Endothelial cell of umbilical vein (primary cell): ENCODE measurements around the gene FNIP2. TPM values are rescaled to one million over a fixed set of nuclear protein-coding genes. Genes with fewer than 3 reads are reported as not detected.

Experiments used
- BruUV-seq: library from RNA; stranded (reverse); fragments of 400-500 nt; replicated peaks from 2 replicates; lab custom pipeline; 2021; lab: Mats Ljungman, UMichigan
- CTCF ChIA-PET: fragments of 300-600, 350-600 bp; sonication (Branson Sonifier 250); formaldehyde crosslinking; loops from one replicate; lab custom pipeline; 2021; ENCODE audit warnings: antibody characterized with exemption, inconsistent platforms; lab: Charles Lee
- POLR2A ChIA-PET: fragments of 300-600, 350-600 bp; sonication (Branson Sonifier 250); formaldehyde crosslinking; loops from one replicate; lab custom pipeline; 2021; ENCODE audit warnings: antibody characterized with exemption, inconsistent platforms; lab: Charles Lee
- DNase-seq: peaks from one replicate; pipeline ENCODE4 v3.0.0-alpha.2; 2011; ENCODE audit warnings: low read depth, low spot score
- FAIRE-seq: peaks from 2 replicates; lab custom pipeline; 2011; peaks lifted over from hg19 to GRCh38; lab: Jason Lieb, UNC
- H2AFZ ChIP-seq: 2 replicates; pipeline ENCODE4 v1.6.0; 2012; ENCODE audit warnings: low read depth, low read length, control low read depth, inconsistent platforms
- H3K27ac ChIP-seq: 2 replicates; pipeline ENCODE4 v1.5.1; 2011; ENCODE audit warnings: low read depth, mild to moderate bottlenecking, control low read depth, low read length, moderate library complexity; ENCODE audit not compliant: insufficient read depth
- H3K27me3 ChIP-seq, 2 experiments: 2 replicates each; pipeline versions ENCODE4 v1.6.0 to v1.6.1; 2011; ENCODE audit warnings: low read length in 2 of 2, mixed read lengths in 1 of 2; ENCODE audit not compliant: control insufficient read depth in 2 of 2, insufficient read depth in 2 of 2
- H3K36me3 ChIP-seq, 2 experiments: 2 replicates in 1 of 2; 3 replicates in 1 of 2; pipeline ENCODE4 v1.5.1; 2011; ENCODE audit warnings: low read length in 2 of 2, mild to moderate bottlenecking in 1 of 2, moderate library complexity in 1 of 2; ENCODE audit not compliant: control insufficient read depth in 2 of 2, insufficient read depth in 2 of 2; ENCODE audit errors: extremely low read depth in 1 of 2
- H3K4me1 ChIP-seq: 3 replicates; pipeline ENCODE4 v1.5.1; 2011; ENCODE audit warnings: mild to moderate bottlenecking, low read length; ENCODE audit not compliant: control insufficient read depth, insufficient read depth; ENCODE audit errors: extremely low read depth
- H3K4me2 ChIP-seq: 2 replicates; pipeline ENCODE4 v1.6.1; 2011; ENCODE audit warnings: low read length, control low read depth, mixed read lengths; ENCODE audit not compliant: insufficient read depth
- H3K4me3 ChIP-seq, 3 experiments: fragments of 200-600 bp in 1 of 3; sonication (generic), shearing (Covaris generic) in 1 of 3; replicated peaks in 1 of 3; 2 replicates each; pipeline ENCODE4 v1.5.1; 2011 to 2016; ENCODE audit warnings: control low read depth in 3 of 3, low read length in 3 of 3, mild to moderate bottlenecking in 2 of 3, inconsistent platforms in 1 of 3, low read depth in 1 of 3, moderate library complexity in 1 of 3; ENCODE audit not compliant: insufficient read depth in 1 of 3
- H3K79me2 ChIP-seq: 2 replicates; pipeline ENCODE4 v1.6.0; 2012; ENCODE audit warnings: low read length, inconsistent platforms; ENCODE audit not compliant: control insufficient read depth, insufficient read depth
- H3K9ac ChIP-seq: replicated peaks from 2 replicates; pipeline ENCODE3; 2011; ENCODE audit warnings: low read length, control low read depth; ENCODE audit not compliant: insufficient read depth; ENCODE audit errors: extremely low read depth
- H3K9me1 ChIP-seq: replicated peaks from 3 replicates; pipeline ENCODE4 v1.6.0; 2011; ENCODE audit warnings: mild to moderate bottlenecking, low read length; ENCODE audit not compliant: control insufficient read depth, insufficient read depth; ENCODE audit errors: extremely low read depth
- H3K9me3 ChIP-seq: replicated peaks from 2 replicates; pipeline ENCODE4 v1.5.1; 2012; ENCODE audit warnings: low read length, inconsistent platforms; ENCODE audit not compliant: control insufficient read depth, insufficient read depth
- H4K20me1 ChIP-seq: replicated peaks from 2 replicates; pipeline ENCODE3; 2011; ENCODE audit warnings: mild to moderate bottlenecking, low read length; ENCODE audit not compliant: control insufficient read depth, insufficient read depth; ENCODE audit errors: extremely low read depth
- EZH2 ChIP-seq: IDR thresholded peaks from 2 replicates; pipeline ENCODE4 v1.6.1; 2012; ENCODE audit warnings: borderline replicate concordance, low read depth, mild to moderate bottlenecking, moderate library complexity, low read length, inconsistent platforms; ENCODE audit not compliant: severe bottlenecking
- FOS ChIP-seq: IDR thresholded peaks from 2 replicates; pipeline ENCODE4 v1.6.1; 2011; ENCODE audit warnings: mild to moderate bottlenecking, low read length, moderate library complexity, borderline replicate concordance; ENCODE audit not compliant: insufficient read depth
- GATA2 ChIP-seq: IDR thresholded peaks from 2 replicates; pipeline ENCODE4 v1.7.0; 2011; ENCODE audit warnings: low read depth, mild to moderate bottlenecking, moderate library complexity, mixed read lengths, low read length; ENCODE audit not compliant: insufficient read length, insufficient read depth
- JUN ChIP-seq: IDR thresholded peaks from 2 replicates; pipeline ENCODE4 v1.6.1; 2011; ENCODE audit warnings: borderline replicate concordance, low read depth; ENCODE audit not compliant: insufficient read length, insufficient read depth
- MYC ChIP-seq: IDR thresholded peaks from one replicate; pipeline ENCODE4 v1.6.1; 2011; ENCODE audit warnings: mild to moderate bottlenecking, low read depth, low read length
- POLR2A ChIP-seq: IDR thresholded peaks from 2 replicates; pipeline ENCODE4 v1.6.1; 2012; ENCODE audit warnings: low read depth, mild to moderate bottlenecking, control low read depth, low read length
- POLR2AphosphoS5 ChIP-seq: IDR thresholded peaks from 2 replicates; pipeline ENCODE4 v1.6.1; 2012; ENCODE audit warnings: low read depth, mild to moderate bottlenecking, control low read depth, low read length, moderate library complexity; ENCODE audit not compliant: insufficient read depth
- dilution Hi-C: fragments of 300-500 bp; cut with MboI; formaldehyde crosslinking; loops from one replicate; pipeline ENCODE4 v1.15.0; 2019; ENCODE audit warnings: low sequenced_read_pairs; ENCODE audit not compliant: extremely low pct_ligation_motif_present
- intact Hi-C: fragments of 100-400 bp; cut with micrococcal nuclease; formaldehyde crosslinking; loops from one replicate; pipeline ENCODE4 v1.10.0; 2022
- polyA plus RNA-seq, 4 experiments: library from polyadenylated mRNA; depleted of rRNA in 3 of 4; stranded (reverse) in 3 of 4; unstranded in 1 of 4; fragments of >200 nt; gene quantifications; 2 replicates each; pipeline versions ENCODE4 v1.2.1 to v1.2.3, GENCODE V29; 2011 to 2012; ENCODE audit warnings: missing spikeins in 1 of 4
- total RNA-seq: library from RNA; stranded (reverse); gene quantifications from 2 replicates; pipeline ENCODE4 v1.2.3, GENCODE V29; 2021
- TF ChIP-seq, protein P1 (sequence below): IDR thresholded peaks from 2 replicates; pipeline ENCODE4 v1.6.1; 2011; ENCODE audit not compliant: insufficient read depth, insufficient read length
- TF ChIP-seq, protein P2 (sequence below), 2 donors: IDR thresholded peaks; 1 replicate in 1 of 2; 2 replicates in 1 of 2; pipeline ENCODE4 v1.5.1; 2011; ENCODE audit warnings: low read length in 2 of 2, mild to moderate bottlenecking in 2 of 2, moderate library complexity in 2 of 2, control low read depth in 1 of 2, inconsistent platforms in 1 of 2, low read depth in 1 of 2; ENCODE audit not compliant: insufficient read depth in 1 of 2; ENCODE audit errors: extremely low read depth in 1 of 2

The FNIP2 gene
- total and polyA plus RNA-seq, 2 donors (not counting 3 experiments of a cell fraction or from before 2014, with no cell fraction given): 4.5 to 14.4 TPM

DNA sequence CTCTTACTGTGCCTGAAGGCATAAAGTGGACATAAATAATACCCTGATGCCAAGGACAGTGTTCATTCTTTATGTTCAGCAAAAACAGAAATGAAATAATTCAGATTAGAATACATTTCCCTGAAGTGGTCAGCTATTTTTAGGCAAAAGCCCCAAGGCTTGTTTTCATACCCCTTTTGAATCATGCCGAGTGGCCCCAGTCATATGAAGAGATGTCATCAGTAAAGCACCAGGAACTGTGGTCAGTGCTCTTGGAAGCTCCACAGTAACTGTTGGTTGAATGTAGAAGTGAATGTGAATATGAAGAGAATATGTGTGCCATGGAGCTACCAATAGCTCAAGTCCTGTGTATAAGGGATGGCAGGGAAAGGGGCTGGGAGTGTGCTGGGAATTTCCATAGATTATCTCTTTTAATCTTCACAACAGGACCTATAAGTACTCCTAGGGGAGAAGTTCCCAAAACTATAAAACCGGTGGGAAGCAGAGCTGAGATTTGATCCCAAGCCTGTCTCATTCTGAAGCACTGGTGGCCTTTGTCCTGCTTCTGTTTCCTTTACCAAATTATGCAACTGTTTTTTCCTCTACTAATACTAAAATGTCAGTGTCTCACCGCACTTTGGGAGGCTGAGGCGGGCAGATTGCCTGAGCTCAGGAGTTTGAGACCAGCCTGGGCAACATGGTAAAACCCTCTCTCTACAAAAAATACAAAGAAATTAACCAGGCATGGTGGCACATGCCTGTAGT is 52.6 kb downstream of the FNIP2 start:
- FAIRE-seq (no peak), DNase-seq (no peak)
- H3K27ac ChIP-seq: no peak overlapping the region
- H2AFZ ChIP-seq: no peak overlapping the region
- CTCF ChIA-PET: interaction anchor here (1.5 to 1.8 kb wide), 2 partner anchors 11 to 30 kb away, joined by 3 to 5 read pairs; no protein-coding TSS in a partner anchor
- peaks cover 6% of the 10 kb centered on the region for H3K79me2 ChIP-seq
- no peaks in the 10 kb centered on the region for H3K9me3 ChIP-seq
- no peak overlapping the region for H3K4me3 ChIP-seq
- POLR2A ChIA-PET: no interaction called here
- no peaks in the 10 kb centered on the region for H4K20me1 ChIP-seq
- no peak overlapping the region for H3K9ac ChIP-seq
- TF ChIP-seq POLR2A (no peak), FOS (no peak), MYC (no peak), POLR2AphosphoS5 (no peak), GATA2 (no peak), EZH2 (no peak), JUN (no peak)
- TF ChIP-seq, protein P1, sequence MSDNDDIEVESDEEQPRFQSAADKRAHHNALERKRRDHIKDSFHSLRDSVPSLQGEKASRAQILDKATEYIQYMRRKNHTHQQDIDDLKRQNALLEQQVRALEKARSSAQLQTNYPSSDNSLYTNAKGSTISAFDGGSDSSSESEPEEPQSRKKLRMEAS: no peak
- TF ChIP-seq, protein P2, sequence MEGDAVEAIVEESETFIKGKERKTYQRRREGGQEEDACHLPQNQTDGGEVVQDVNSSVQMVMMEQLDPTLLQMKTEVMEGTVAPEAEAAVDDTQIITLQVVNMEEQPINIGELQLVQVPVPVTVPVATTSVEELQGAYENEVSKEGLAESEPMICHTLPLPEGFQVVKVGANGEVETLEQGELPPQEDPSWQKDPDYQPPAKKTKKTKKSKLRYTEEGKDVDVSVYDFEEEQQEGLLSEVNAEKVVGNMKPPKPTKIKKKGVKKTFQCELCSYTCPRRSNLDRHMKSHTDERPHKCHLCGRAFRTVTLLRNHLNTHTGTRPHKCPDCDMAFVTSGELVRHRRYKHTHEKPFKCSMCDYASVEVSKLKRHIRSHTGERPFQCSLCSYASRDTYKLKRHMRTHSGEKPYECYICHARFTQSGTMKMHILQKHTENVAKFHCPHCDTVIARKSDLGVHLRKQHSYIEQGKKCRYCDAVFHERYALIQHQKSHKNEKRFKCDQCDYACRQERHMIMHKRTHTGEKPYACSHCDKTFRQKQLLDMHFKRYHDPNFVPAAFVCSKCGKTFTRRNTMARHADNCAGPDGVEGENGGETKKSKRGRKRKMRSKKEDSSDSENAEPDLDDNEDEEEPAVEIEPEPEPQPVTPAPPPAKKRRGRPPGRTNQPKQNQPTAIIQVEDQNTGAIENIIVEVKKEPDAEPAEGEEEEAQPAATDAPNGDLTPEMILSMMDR (IDR thresholded peaks at IDR 0.05; ENCODE audit: extremely low read depth in 1 of 2, insufficient read depth in 1 of 2, low read depth in 1 of 2, low read length in 2 of 2): no peak
- intact Hi-C loops (loop anchor here (5.0 kb wide), 1 partner anchor 149 kb away; the partner anchor contains the start of genes C4orf46 and ETFDH), dilution Hi-C loops (no loop called here)
- no TSS peak for BruUV-seq
- no peak overlapping the region for H3K4me2 ChIP-seq
- no peaks in the 10 kb centered on the region for H3K9me1 ChIP-seq
- peaks cover 45% of the 10 kb centered on the region for H3K4me1 ChIP-seq
- no peaks in the 10 kb centered on the region for H3K27me3 ChIP-seq
- no peaks in the 10 kb centered on the region for H3K36me3 ChIP-seq
